Mucosa of stomach (tissue), 1 donor: Measurements from ENCODE around the gene ZMIZ1.
A peak's percentile ranks its signal among the peaks of the same experiment; 100 is the strongest.

ENCODE experiments used
- H3K27me3 ChIP-seq: one replicate; pipeline ENCODE4 v1.7.0; 2013; ENCODE audit warnings: mild to moderate bottlenecking, low read length; ENCODE audit not compliant: control insufficient read depth, insufficient read depth
- H3K36me3 ChIP-seq: one replicate; pipeline ENCODE4 v1.7.0; 2013; ENCODE audit warnings: low read length; ENCODE audit not compliant: control insufficient read depth, insufficient read depth
- H3K4me1 ChIP-seq: one replicate; pipeline ENCODE4 v1.7.0; 2013; ENCODE audit warnings: mild to moderate bottlenecking, low read length; ENCODE audit not compliant: control insufficient read depth, insufficient read depth
- H3K4me3 ChIP-seq: one replicate; pipeline ENCODE4 v1.7.0; 2013; ENCODE audit warnings: low read length
- H3K9ac ChIP-seq: one replicate; pipeline ENCODE4 v1.7.0; 2013; ENCODE audit warnings: mild to moderate bottlenecking, low read length, moderate library complexity
- H3K9me3 ChIP-seq: one replicate; pipeline ENCODE4 v1.7.0; 2013; ENCODE audit warnings: mild to moderate bottlenecking, low read length, moderate library complexity; ENCODE audit not compliant: control insufficient read depth
- donor health status: Pancreatic carcinoma.

The ZMIZ1 gene

DNA sequence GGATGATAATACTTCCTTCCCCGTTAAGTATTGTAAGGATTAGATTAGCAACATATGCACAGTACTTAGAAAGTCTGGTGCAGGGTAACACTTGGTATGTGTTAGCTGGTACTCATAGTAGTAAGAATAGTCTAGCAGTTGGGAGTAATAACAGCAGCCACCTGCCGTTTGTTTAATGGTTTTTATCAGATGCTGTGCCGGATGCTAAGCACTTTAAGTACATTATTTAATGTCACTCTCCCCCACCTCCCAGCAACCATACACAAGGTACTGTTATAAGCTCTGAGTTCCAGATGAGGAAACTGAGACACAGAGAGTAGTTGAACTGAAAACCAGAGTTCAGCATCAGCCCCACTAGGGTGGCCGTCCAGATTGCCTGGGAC, 60.1 kb downstream of the ZMIZ1 start:
- no peak overlapping the region for H3K9ac ChIP-seq
- peaks cover 18% of the 10 kb centered on the region for H3K36me3 ChIP-seq
- H3K4me1 ChIP-seq: peaks cover 66% of the 10 kb centered on the region
- H3K9me3 ChIP-seq: no peaks in the 10 kb centered on the region
- H3K27me3 ChIP-seq: no peaks in the 10 kb centered on the region
- no peak overlapping the region for H3K4me3 ChIP-seq

- Histone ChIP-seq H3K9ac (peak overlapping the region; percentile 17), H3K36me3 (peaks cover 13% of the 10 kb centered on the region), H3K9me3 (no peaks in the 10 kb centered on the region), H3K4me3 (no peak overlapping the region), H3K27me3 (no peaks in the 10 kb centered on the region), H3K4me1 (peaks cover 64% of the 10 kb centered on the region)
Measured at GRCh38 chr10:79129361-79129997, 60.7 kb downstream of the ZMIZ1 start.

GRCh38 chr10:79130255-79130654, 61.5 kb downstream of the ZMIZ1 start:
- Histone ChIP-seq H3K9me3 (no peaks in the 10 kb centered on the region), H3K9ac (no peak overlapping the region), H3K4me3 (no peak overlapping the region), H3K27me3 (no peaks in the 10 kb centered on the region), H3K36me3 (peaks cover 6% of the 10 kb centered on the region), H3K4me1 (peaks cover 61% of the 10 kb centered on the region)

DNA sequence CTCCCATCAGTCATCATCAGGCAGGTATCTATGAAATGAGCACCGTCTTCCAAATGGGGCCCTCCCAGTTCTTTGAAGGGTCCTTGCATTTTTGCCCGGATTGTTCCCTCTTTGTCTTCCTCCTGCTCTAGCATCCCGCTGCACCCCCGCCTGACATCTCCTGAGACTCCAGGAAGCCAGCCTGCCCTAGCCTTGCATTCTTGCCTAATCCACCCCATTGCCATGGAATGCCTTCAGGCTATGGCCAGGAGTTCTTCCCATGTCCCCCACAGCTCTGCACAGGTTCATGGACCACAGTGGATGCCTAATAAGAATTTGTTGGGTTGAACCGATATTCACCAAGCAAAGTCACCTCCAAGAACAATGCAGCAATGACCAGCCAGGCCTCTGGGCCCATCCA, 62.1 kb downstream of the ZMIZ1 start:
- Histone ChIP-seq H3K4me3 (no peak overlapping the region), H3K4me1 (peaks cover 61% of the 10 kb centered on the region), H3K9ac (no peak overlapping the region), H3K27me3 (no peaks in the 10 kb centered on the region), H3K9me3 (no peaks in the 10 kb centered on the region), H3K36me3 (peaks cover 3% of the 10 kb centered on the region)

DNA sequence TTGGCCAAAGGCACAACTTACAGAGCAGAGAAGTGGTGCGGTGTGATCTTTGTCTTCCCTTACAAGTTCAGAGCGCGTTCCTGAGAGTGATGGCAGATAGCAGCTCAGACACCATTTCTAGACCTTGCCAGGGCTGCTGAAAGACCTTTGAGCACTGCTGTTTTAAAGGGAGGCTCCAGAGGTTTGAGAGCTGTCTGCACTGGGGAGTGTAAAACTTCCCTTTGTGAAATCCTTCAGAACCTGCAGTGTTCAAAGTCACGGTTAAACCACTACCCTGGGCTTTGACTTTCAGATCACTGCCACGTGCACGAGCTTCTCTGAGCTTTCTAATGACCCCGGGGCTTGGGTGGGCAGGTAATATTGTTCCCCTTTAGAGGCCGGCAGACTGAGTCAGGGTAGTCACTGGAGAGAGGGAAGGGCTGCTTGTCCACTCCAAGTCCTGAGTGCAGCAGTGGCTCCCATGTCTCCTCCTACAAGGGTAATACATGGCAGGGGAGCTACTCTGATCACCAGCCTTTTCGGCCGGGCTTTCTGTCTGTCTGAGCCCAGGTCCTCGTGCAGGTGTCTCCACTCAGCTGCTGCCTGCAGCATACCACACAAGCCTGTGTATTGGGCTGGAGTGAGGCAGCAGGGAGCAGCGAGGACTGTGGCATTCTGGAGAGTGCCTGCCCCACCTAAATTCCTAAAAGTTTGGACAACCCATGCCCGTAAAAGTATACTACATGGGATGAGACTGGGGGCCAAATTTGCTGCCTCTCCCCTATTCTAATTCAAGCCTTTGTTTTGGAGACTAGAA, 63.3 kb downstream of the ZMIZ1 start:
- Histone ChIP-seq H3K4me3 (no peak overlapping the region), H3K9ac (no peak overlapping the region), H3K27me3 (no peaks in the 10 kb centered on the region), H3K36me3 (peaks cover 3% of the 10 kb centered on the region), H3K4me1 (peaks cover 61% of the 10 kb centered on the region), H3K9me3 (no peaks in the 10 kb centered on the region)

- Histone ChIP-seq H3K4me3 (no peak overlapping the region), H3K9ac (no peak overlapping the region), H3K36me3 (peaks cover 3% of the 10 kb centered on the region), H3K27me3 (no peaks in the 10 kb centered on the region), H3K4me1 (peaks cover 61% of the 10 kb centered on the region), H3K9me3 (no peaks in the 10 kb centered on the region)
Measured at GRCh38 chr10:79132681-79133381, 64.1 kb downstream of the ZMIZ1 start.

DNA sequence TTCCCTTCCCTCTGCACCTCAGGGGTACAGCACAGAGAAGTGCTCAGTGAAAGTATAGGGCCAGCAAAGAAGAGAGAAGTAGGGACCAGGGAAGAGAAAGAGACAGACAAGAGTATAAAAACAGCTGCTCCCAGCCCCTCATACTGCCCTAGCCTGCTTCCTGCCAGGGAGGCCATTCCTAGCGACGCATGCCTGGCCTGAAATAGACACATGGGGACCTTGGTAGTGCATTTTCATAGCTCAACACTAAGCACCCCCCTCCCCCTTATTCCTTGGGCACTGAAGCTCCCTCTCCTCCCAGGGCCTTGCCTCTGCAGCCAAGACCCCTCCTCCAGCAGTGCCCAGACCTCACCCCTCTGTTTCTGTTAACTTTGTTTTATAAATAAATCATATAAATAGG, 64.7 kb downstream of the ZMIZ1 start:
- no peak overlapping the region for H3K4me3 ChIP-seq
- peaks cover 61% of the 10 kb centered on the region for H3K4me1 ChIP-seq
- no peak overlapping the region for H3K9ac ChIP-seq
- H3K27me3 ChIP-seq: no peaks in the 10 kb centered on the region
- no peaks in the 10 kb centered on the region for H3K9me3 ChIP-seq
- peaks cover 3% of the 10 kb centered on the region for H3K36me3 ChIP-seq

GRCh38 chr10:79135790-79136189, 67.0 kb downstream of the ZMIZ1 start:
- Histone ChIP-seq H3K27me3 (no peaks in the 10 kb centered on the region), H3K4me1 (peaks cover 56% of the 10 kb centered on the region), H3K4me3 (no peak overlapping the region), H3K36me3 (peaks cover 9% of the 10 kb centered on the region), H3K9ac (no peak overlapping the region), H3K9me3 (no peaks in the 10 kb centered on the region)

DNA sequence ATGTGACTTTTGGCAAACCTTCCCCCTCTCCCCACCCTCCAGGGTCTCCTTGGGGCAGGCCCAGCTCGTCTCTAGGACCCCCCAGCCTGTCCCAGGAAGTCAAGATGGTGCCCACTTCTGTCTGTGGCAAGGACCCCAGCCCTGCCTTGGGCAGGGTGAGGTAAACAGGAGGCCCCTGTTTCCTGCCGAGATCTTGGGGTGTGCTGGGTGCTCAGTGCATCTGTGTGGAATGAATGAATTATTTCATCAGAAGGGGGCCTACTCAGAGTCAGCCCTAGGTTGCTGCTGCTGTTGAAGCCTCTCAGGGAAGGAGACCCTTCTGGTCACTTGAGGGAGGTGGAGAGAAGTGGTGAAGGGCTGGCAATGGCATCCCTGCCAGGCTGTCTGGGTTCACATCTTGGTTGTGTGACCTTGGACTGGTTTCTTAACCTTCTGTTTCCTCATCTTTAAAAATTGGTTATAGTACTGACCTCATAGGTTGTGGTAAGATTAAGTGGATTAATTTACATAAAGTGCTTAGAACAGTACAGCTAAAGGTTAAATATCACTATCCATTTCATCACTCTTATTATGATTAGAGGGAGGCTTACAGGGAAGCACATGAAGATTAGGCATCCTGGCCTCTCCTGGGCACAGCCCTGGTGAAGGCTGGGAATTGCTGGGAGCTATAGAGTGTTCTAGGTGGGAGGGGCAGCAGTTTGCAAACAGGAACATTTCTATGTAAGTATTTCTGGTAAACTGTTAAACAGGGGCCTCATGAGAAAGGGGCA, 67.7 kb downstream of the ZMIZ1 start:
- Histone ChIP-seq H3K36me3 (peaks cover 9% of the 10 kb centered on the region), H3K4me1 (peaks cover 57% of the 10 kb centered on the region), H3K9ac (no peak overlapping the region)

DNA sequence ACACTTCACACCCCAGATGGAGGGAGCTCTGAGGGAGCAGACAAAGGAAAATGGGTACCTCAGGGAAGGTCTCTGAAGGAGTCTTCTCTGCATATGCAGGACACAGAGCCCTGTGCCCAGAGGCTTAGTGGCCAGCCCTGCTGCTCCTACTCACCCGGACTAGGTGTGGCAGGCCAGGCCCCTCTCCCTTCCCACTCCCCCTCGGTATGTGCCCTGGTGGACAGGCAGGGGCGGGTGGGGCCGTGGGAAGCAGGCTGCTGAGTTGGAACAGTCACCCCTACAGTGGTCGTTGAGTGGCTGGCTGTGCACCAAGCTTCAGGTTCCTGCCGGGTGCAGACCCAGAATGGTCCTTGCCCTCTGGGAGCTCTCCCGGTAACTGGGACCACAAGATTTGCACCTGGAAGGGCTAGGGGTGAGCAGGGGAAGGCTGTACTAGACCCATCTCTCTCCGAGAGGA, 68.6 kb downstream of the ZMIZ1 start:
- Histone ChIP-seq H3K27me3 (no peaks in the 10 kb centered on the region), H3K9me3 (no peaks in the 10 kb centered on the region), H3K9ac (peak overlapping the region; percentile 22), H3K4me1 (peaks cover 67% of the 10 kb centered on the region), H3K36me3 (peaks cover 5% of the 10 kb centered on the region), H3K4me3 (no peak overlapping the region)

More for the DNA sequence above, 67.7 kb downstream of the ZMIZ1 start:
- no peaks in the 10 kb centered on the region for H3K9me3 ChIP-seq
- H3K27me3 ChIP-seq: no peaks in the 10 kb centered on the region
- no peak overlapping the region for H3K4me3 ChIP-seq

DNA sequence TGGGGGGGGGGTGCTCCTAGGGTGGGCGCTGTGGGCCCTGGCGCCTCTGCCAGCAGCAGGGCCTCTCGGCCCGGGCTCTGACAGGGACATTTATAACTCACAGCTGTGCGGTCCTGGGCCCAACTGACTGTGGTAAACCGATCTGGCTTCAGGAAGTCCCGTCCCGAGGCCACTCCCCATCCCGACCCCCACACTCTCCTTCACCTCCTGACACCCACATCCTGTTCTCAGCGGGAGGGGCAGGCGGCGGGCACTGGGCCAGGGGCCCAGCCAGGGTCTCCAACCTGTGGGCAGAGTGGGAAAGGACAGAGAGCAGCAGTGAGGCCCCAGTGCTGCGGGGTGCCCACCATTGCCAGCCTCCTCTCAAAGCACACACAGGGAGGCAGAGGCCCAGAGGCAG, 69.1 kb downstream of the ZMIZ1 start:
- H3K9me3 ChIP-seq: no peaks in the 10 kb centered on the region
- peaks cover 71% of the 10 kb centered on the region for H3K4me1 ChIP-seq
- H3K36me3 ChIP-seq: peaks cover 5% of the 10 kb centered on the region
- peak overlapping the region; percentile 22 for H3K9ac ChIP-seq
- H3K27me3 ChIP-seq: no peaks in the 10 kb centered on the region
- no peak overlapping the region for H3K4me3 ChIP-seq
